ENCODE measurements around the gene POU6F2.

DNA sequence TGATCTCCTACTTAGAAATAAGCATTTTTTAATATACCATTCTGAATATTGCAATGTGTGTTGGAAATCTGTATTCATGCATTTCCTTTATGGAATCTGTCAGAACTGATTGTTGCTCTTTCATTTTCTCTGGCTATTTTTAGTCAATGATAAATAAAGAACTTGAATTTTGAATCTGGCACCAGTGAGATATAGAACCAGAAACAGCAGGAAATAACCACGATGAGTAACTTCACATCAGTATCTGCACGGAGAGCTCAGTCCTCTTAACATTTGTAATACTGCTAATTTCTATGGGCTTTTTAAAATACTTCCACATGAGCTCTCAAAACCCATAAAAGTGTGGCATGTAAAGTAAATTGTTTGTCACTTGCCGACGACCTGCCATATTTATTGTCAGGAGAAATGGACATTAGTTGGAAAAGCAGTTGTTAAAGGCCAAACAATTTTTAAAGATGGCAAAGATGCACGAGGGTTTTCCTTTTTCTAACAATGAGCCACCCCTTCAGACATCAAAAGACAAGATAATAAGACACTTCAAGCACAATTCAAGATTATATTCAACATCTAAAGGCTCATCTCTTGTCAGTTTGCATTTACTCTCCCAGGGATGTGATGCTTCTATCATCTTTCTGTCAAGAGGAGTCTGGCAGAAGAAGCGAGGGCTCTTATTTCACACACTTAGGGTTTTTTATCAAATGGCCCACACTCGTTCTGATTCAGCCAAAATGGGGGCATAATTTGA lies 118.3 kb downstream of the POU6F2 start:
- TF ChIP-seq, protein P1, sequence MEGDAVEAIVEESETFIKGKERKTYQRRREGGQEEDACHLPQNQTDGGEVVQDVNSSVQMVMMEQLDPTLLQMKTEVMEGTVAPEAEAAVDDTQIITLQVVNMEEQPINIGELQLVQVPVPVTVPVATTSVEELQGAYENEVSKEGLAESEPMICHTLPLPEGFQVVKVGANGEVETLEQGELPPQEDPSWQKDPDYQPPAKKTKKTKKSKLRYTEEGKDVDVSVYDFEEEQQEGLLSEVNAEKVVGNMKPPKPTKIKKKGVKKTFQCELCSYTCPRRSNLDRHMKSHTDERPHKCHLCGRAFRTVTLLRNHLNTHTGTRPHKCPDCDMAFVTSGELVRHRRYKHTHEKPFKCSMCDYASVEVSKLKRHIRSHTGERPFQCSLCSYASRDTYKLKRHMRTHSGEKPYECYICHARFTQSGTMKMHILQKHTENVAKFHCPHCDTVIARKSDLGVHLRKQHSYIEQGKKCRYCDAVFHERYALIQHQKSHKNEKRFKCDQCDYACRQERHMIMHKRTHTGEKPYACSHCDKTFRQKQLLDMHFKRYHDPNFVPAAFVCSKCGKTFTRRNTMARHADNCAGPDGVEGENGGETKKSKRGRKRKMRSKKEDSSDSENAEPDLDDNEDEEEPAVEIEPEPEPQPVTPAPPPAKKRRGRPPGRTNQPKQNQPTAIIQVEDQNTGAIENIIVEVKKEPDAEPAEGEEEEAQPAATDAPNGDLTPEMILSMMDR (IDR thresholded peaks at IDR 0.05), result no peak
- TF ChIP-seq POLR2A (IDR thresholded peaks at IDR 0.05), result no peak

Measured in body of pancreas (tissue), 4 donors.